ENCODE results near the gene PLXND1.

GRCh38 chr3:129627350-129628168, 21.1 kb upstream of the PLXND1 start:
- no peak for TF ChIP-seq POLR2AphosphoS5 (IDR thresholded peaks at IDR 0.05; ENCODE audit: borderline replicate concordance, low read depth, low read length)
- no peak for TF ChIP-seq EZH2 (IDR thresholded peaks at IDR 0.05)
- TF ChIP-seq FOXP2 (optimal IDR thresholded peaks at IDR 0.05; ENCODE audit: control extremely low read depth, extremely low read length, insufficient read depth): no peak
